GM19452 (cell line): ENCODE results near the gene EYA4.

Experiments used
- ATAC-seq: cut with Tn5 transposase; IDR thresholded peaks from one replicate; pipeline ENCODE4 v1.9.1; 2021; ENCODE audit not compliant: unreplicated experiment

The EYA4 gene

DNA sequence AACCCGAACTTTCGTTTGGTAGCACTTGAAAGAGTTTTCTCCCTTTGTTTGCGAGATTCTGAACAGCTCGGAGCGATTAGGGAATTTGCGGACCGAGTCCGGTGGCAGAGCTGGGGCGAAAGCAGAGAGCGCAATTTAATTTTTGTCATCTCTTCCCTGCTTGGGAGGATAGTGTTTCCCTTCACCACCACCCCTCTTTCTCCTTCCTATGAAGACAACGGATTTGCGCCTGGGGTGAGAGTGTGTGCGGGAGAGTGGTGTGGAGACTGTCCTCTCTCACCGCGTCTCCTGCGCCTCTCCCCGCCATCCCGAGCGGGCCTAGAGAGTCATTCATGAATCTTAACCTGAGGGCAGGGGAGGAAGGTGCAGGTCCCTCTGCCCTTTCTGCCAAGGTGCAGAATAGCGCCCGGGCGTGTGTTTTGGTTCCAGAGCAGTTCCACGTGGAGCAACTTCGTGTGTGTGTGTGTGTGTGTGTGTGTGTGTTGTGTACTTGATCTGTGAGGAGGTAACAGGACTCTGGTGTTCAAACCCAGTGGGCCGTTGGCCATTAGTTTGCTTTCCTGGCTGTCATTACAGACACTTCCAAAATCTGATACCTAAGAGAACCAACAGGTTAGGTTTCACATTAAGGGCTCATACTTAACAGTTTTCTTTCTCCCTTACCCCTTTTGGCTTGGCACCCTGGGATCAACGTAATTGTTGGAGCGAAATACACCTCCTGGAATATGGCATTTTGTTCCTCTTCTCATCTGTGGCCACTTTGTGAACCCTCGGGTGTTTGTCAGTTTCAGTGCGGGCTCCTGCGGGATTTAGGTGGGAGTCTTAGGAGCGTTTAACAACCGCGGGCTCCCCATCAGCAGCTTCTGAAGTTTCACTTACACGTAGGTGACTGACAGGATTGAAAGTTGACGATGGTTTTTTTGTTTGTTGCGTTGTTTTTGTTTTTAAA, 1.8 kb downstream of the EYA4 start:
- no peak for ATAC-seq

DNA sequence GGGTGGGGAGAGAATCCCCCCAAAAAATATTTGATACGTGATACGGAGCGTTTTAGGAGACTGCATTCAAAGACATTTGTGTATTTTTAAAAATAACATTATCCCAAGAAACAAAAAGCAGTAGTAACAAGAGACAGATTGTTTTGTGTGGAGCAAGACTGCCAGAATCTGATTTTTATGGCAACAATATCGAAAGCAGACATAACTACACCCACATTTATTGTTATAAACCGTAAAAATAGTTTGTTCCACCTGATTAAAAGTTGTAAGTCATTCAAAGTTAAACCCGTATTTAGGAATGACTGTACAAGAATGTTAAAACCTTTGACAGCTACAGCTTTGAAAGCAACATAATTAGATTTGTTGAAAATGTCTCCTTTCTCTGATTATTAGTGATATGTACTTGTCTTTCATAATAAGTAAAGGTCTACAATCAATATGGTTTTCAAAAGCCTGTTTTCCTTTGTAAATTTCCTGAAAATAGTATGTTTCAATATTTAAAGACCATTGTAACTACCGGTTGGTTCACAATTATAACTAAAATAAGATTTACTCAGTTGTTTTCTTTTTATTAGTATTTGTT, 2.7 kb downstream of the EYA4 start:
- no peak for ATAC-seq

DNA sequence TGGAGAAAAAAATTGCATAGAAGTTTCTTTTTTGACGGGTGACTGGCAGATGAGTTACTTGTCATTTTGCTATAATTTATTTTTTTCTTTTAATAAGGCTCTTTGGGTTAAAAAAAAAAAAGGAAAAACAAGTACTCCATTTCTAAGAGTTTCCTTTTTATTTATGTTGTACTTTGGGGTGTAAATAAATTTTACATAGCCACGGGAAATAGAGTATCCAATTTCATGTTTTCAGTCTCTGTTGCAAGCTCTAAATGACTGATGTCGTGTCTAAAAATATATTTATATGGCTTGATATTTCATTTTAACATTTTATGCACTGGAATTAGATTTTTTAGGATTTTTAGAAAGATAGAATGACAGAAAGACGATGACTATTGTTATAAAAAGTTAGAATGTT, 3.4 kb downstream of the EYA4 start:
- no peak for ATAC-seq

DNA sequence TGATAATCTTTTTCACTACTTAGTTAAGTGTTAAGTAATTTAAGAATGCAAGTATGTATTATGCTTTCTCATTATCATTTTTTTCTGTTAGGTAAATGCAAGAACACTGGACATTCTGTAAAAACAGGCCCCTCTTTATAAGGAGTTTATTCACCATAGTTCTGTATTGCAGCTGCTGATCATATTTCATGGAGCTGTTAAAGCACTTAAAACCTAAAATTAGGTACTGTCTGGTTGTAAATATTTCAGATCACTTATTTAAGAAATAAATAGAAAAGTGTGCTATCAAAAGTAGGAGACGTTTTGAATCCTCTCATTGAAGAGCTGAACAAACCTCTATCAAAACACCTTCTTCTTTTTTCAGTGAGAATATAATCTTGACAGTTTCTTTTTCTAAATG, 3.9 kb downstream of the EYA4 start:
- ATAC-seq, result no peak

DNA sequence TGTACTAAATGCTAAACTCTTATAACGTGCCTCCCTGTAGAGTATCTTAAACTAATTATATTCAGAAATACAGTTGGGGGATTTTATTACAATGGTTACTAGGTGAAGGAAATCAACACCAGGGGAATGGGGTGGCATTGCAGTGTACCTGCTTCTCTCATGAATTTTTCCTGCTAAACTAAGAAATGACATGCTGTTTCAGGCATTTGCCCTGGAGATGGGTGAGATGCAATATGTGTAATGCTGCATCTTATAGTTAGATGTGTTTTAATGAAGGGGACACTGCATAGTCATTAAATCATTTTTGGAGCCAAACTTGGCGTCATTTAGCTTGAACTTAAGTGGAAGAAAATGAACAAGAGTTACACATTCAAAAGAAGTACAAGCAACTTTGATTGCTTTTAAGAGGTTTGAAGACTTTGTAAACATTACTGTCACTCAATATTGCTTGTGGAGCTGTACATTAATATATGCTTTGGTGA, 4.3 kb downstream of the EYA4 start:
- ATAC-seq, result no peak

DNA sequence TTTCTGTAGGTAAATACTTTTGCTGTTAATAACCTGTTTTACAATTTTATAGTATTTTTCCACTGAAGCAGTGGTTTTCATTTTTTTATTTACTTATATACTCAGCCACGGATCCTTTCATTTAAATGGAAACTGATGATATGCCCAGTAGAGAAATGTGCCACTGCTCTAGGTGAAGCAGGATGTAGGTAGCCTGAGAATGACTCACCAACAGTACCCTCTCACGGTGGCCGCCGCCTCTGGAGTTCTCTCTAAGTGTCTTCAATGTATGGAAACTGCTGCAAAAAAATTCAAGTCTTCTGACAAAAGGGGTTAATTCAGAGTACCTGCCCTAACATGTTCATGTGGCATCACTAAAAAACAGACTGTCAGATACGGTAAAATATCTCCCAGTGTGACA, 6.4 kb downstream of the EYA4 start:
- ATAC-seq, result no peak

DNA sequence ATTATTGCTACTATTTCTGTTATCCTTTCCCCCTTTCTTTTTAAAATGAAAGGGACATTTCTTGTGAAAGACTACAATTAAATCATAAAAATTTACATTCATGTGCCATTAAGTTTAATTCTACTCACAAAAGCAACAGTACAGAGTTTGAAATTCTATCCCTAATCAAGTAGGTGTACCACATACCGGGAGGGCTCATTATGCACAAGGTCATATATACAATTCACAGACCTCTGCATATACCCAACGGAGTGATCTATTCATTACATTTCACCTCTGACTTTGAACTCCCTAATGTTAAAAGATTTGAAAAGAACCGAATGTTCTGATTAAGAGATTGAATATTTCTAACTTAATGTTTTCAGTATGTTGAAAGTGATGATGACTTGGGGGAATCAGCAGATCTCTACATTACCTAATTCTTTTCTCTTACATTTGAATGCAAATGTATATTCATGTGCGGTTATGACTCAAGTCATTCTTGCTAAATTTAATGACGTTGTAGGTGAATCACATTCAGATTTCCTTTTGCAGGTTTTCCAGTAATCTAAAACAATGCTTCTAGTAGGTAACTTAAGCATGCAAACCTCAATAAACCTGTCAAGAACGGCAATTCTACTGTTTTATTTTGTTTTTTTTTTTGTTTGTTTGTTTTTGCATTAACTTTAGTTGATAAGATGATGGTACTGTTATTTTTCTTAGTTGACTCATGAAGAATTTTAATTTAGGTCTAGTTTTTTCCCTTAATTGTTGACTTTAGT, 7.3 kb downstream of the EYA4 start:
- no peak for ATAC-seq

DNA sequence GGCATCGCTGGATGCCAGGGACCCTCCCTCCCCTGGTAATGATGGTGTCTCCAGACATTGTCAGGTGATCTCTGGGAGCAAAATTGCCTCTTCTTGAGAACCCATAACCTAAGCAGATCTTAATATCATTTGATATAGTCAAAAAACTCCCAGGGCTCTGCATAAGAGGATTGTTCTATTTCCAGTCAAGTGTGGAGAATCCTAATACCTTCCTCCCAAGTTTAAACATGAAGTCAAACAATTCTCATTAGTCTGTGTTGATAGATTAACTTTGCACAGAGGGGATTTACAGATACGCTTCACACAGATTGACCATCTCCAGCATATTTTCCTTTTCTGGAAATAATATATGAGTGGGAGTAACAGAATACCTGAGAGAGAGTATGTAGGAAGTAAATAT, 10.5 kb downstream of the EYA4 start:
- ATAC-seq, result no peak

DNA sequence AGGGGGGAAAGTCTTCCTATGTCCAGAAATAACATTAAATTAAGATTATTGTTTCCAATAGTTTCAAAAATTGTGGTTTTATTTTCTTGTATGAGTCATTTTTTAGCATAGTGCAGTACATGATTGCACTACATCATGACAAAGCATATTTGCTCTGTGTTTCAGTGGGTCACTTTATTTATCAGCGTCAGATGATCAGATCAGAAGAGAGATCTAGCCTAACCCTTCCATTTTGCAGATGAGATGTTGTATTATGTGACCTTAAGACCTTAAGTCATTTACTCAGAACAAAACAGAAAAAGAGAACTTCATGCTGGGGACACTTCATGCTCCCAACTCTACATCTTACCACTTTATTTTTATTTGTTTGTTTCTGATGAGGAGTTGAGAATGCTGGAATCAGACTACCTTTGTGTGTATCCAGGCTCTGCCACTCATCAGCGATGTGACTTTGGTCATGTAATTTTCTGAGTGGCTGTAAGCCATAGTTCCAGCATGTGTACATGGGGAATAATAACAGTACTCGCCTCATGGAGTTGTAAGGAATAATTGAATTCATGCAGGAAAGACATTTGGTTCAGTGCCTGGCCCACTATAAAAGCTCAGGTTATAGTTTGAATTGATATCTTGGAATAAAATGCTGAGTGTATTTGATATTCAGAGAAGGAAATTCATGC, 13.5 kb downstream of the EYA4 start:
- no peak for ATAC-seq

DNA sequence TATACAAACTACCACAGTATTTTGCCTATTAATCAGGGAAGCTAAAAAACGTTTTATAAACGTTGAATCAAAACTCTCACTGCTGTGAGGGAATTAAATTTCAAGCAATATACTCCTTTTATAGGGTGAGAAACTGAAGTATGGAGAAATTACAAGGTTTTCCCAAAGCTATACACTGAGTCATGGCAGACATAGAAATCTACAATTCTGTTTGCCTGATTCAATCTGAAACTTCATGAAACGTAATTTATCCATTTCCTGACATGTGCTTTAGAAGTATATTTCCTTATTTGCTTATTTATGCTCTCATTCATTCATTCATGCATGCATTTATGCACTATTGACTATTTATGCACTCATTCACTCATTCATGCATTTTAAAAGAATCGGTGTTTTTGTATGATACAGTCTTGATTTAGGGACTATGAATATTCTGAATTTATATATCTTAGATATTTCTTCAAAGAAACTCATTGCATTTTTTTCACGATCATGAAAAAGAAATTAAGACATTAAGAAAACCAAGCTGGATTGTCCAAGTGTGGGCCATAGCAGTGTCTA, 16.5 kb downstream of the EYA4 start:
- ATAC-seq, result no peak

DNA sequence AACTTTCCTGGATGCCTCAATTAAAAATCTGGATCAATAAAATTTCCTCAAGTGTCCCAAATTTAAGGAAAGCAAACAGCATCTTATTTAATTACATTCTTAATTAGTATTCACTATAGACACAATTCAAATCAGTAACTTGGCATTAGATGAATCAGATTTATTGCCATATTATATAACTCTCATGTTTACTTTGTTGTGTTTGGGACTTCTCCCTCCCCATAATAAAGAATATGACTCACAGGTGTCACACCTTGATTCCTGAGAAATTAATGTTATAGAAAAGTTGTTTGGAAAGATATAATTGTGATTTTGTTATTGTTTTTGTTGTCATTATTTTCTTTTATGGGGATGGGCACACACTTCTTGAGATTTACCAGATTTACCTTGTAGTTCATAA, 18.4 kb downstream of the EYA4 start:
- ATAC-seq, result no peak

DNA sequence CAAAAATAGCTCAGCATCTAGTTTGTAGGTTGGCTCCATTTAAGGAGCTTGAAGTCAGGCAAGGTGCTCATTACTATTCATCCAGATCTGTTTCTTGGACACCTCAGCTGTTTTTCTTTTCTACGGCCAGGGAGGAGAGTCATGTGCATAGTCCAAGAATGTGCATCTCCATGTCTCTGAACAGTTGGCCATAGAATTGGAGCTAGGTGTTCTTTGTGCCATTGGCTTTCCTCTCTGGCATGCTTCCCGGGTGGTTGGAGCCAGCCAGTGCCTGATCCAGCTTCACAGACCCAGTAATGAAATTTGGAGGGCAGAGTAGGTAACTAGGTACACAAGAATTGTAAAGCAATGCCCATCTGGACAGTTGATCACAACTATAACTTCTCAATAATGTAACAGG, 21.6 kb downstream of the EYA4 start:
- no peak for ATAC-seq

DNA sequence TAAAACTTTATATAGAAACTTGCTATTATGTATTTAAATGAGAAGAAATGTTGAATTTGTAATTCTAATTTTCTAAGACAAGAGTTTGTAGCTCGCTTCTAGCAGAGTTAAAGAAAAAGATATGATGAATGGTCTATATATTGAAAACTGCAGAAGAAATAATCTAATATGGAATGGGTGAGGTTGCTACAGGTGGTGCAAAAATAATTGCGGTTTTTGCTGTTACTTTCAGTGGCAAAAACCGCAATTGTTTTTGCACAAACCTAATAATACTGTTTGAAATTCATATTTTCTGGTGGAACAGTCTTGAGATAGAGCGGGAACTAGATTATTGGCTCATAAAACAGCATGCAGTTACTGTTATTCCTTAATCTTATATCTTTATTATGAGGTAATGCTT, 23.9 kb downstream of the EYA4 start:
- ATAC-seq, result no peak

DNA sequence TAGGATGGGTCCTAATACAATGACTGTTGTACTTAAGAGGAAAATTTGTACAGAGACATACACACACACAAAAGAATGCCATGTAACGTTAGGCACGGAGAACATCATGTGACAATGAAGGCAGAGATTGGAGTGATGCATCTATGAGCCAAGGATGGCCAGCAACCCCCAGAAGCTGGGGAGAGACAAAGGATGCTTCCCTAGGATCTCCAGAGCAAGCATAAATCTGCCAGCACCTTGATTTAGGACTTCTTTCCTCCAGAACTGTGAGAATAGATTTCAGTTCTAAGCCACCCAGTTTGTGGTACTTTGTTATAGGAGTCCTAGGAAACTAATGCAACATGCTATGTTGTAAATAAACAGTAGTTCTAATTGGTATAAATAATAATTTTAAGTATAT, 25.0 kb downstream of the EYA4 start:
- ATAC-seq, result no peak

DNA sequence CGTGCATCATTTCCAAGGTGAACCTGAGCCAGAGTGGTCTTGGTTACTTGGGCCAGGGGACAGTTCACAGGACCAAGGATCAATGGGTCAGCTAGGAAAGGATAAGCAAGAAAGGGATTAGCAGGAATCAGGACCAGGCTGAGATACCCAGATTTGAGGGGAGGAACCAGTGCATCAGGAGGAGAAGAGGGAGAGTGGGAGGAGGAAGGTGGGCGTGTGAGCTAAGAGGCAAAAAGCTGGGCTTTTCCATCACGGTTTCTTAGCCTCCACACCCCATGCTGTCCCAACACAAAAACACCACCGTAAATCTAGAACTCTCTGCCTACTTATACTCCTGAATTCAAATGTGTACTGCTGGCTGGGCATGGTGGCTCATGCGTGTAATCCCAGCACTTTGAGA, 27.5 kb downstream of the EYA4 start:
- no peak for ATAC-seq

DNA sequence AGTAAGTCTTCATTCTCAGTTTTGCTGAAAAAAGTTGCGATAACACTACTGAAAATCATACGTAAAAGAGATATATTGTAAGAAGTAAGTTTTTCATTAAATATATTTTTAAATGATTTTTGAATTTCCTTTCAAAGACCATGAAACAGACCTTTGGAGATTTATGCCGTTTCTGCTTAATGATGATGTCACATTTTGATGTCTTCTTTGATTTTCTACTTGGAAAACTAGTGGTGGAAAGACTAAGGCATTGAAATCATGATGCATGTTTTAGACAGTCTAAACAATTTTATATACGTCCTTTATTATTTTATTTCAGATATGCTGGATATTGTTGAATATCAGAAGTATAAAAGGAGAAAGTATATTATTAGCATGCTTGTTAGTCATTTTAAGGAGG, 33.7 kb downstream of the EYA4 start:
- no peak for ATAC-seq

DNA sequence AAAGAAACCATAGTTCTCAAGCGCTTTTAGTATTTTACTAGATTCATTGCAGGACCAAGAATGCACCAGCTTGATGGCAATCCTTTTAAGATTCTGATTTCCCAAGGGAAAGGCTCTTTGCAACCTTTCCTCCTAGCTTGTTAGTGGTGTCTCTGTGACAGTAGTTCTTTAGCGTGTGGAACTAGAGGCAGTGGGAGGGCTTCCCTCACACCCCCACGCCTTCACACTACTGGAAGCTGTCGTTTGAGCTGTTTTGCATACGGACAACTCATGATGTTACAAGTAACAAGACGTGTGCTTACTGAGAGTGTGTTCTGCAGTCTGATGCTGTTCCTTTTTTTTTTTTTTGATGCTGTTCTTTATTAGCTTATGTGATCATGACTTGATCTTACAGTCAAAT, 34.1 kb downstream of the EYA4 start:
- ATAC-seq, result no peak

DNA sequence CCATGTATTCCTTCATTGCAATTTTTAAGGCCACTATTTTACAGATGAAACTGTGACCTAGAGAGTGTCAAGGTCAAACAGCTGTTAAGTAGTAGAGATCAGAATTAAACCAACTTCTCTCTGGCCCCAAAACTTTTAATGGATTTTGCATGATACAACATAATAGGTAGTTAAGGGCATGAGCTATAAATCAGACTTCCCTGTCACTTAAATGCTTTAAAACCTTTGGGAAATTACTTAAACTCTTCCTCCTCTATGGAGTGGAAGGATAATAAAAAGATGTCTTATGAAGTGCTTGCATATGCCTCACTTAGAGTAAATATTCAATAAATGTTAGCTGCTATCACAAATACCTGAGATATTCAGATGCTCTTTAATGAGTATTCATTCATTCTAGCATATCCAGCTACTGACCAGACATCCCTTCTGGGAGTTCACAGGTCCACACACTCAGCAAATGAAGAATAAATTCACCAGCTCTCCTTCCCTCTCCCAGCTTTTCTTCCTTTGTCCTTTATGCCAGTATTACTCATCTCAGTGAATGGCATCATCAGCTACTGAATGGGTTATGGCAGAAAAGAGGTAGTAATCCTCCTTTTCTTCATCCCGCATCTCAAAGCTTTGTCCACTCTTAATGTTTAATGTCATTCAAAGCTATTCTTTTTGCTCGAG, 36.2 kb downstream of the EYA4 start:
- no peak for ATAC-seq

DNA sequence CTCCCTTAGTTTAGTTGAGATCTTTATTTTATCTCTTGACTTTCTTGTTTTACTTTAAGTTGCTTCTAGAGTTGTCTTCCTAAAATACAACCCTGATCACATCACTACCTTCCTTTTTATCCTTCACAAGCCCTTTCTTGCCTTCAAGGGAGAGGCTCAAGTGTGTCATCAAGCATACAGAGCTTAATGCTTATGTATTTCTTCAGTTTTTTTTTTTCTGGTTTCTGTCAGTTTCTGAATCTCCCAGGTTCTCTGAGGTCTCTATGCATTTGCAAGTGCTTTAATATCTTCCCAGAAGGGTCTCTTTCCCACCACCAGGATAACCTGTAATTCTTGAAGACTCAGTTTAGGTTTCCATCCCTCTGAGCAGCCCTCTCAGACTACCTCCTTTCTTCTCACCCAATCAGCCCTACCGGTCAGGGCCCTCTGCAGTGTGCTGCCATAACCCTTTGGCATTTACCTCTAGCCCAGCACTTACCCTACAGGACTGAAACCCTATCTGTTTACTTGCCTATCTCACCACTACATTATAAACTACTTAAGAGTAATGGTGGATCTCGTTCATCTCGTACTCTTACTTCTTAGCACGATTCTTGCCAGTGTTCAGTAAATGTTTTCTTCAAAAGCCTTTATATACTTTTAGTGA, 36.9 kb downstream of the EYA4 start:
- ATAC-seq, result no peak

DNA sequence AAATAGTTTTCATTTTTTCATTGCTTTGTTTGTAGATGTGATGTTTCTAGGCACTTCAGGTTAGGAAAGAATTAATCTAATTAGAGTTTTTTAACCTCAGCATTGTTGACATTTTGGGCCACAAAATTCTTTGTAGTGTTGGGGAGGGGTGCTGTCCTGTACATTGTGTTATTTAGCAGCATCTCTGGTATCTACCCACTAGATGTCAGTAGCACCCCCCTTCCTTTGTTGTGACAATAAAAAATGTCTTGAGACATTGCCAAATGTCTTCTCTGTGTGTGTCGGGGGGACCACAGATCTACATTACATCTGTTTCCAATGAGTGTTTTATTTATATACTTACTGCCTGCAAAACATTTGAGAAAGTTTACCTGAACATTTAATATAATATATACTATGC, 45.6 kb downstream of the EYA4 start:
- no peak for ATAC-seq
